SH-SY5Y (cell line): ENCODE measurements around the gene RNF222.

Source experiments
- GATA2 ChIP-seq: IDR thresholded peaks from 2 replicates; pipeline ENCODE4 v1.6.1; 2011; ENCODE audit warnings: mild to moderate bottlenecking, low read depth, low read length
- GATA3 ChIP-seq: IDR thresholded peaks from 2 replicates; pipeline ENCODE4 v1.6.1; 2011; ENCODE audit warnings: low read depth, mild to moderate bottlenecking, low read length, moderate library complexity

DNA sequence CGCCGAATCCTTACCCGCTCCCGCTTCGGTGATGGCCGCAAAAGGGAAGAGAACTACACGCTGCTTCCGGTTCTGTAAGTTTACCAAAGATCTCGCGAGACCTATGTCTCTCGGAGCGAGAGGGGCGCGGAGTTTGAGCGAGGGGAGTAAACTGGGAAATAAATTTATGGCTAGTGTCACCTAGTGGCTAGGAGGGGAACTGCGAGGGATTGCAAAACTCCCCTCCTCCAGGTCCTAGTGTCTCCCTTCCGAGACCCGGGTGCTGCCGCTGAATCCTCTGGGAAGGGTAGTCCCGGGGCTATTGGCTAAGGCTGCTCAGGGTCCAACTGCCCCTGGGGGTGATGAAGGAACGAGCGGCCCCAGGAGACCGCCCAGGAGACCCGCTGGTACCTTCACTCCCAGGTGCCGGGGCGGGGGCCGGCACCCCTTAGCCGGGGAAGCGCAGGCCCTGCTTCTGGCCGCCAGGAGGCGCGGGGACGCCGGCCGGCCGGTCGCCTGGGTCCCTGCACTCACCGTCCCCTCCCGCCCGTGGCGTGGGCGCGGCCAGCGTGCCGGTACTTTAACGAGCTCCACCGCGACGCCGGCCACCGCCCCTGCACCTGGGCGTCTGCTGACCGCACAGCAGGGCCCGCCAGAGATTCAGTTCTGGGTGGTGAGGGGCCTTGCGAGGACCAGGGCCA is 14.3 kb downstream of the RNF222 start, which contains the start of gene RPL26:
- no peak for TF ChIP-seq GATA2
- TF ChIP-seq GATA3 = no peak
